Activated T-cell treated with anti-CD3 and anti-CD28 coated beads for 4 hours (primary cell): ENCODE data around the gene ZMYND15.
A peak's percentile ranks its signal among the peaks of the same experiment; 100 is the strongest.
"Not testable (repeated sequence)": the region's sequence is repeated elsewhere in the genome, so short reads cannot be mapped to it uniquely, and the experiment has no call there.

Experiments
- DNase-seq: peaks from one replicate; pipeline ENCODE4 v3.0.0-alpha.2; 2020

The ZMYND15 gene

GRCh38 chr17:4739122-4740024 lies at the start of gene ZMYND15, which contains the start of gene CXCL16:
TSS of gene ZMYND15 (plus strand) at chr17:4739833. CDS start at chr17:4740549, 716 bp downstream.
TSS of gene CXCL16 (minus strand) at chr17:4739928. CDS start at chr17:4739339, 589 bp downstream.
- DNase-seq: peak; percentile 46

- not testable (repeated sequence) for DNase-seq
Observed at GRCh38 chr17:4689872-4690271, 49.8 kb upstream of the ZMYND15 start.

GRCh38 chr17:4690745-4691144 lies 48.9 kb upstream of the ZMYND15 start:
- no peak for DNase-seq

- DNase-seq: no peak
Observed at GRCh38 chr17:4691686-4692085, 47.9 kb upstream of the ZMYND15 start.

GRCh38 chr17:4693416-4693815 lies 46.2 kb upstream of the ZMYND15 start:
- DNase-seq: no peak

GRCh38 chr17:4696437-4696805 lies 43.2 kb upstream of the ZMYND15 start:
- no peak for DNase-seq

- DNase-seq: not testable (repeated sequence)
Observed at GRCh38 chr17:4699401-4700056, 40.1 kb upstream of the ZMYND15 start.

- DNase-seq: no peak
Observed at GRCh38 chr17:4701116-4701515, 38.5 kb upstream of the ZMYND15 start.

- no peak for DNase-seq
Observed at GRCh38 chr17:4703330-4703691, 36.3 kb upstream of the ZMYND15 start.

- DNase-seq: not testable (repeated sequence)
Observed at GRCh38 chr17:4704574-4704907, 35.1 kb upstream of the ZMYND15 start.

GRCh38 chr17:4704991-4705390 lies 34.6 kb upstream of the ZMYND15 start:
- DNase-seq: no peak

- no peak for DNase-seq
Observed at GRCh38 chr17:4706121-4706520, 33.5 kb upstream of the ZMYND15 start.

GRCh38 chr17:4708436-4708835 lies 31.2 kb upstream of the ZMYND15 start:
- peak; percentile 24 for DNase-seq

- peak; percentile 95 for DNase-seq
Observed at GRCh38 chr17:4709794-4710692, 29.6 kb upstream of the ZMYND15 start, which contains the start of gene ARRB2. TSS of gene ARRB2 (plus strand) at chr17:4710632. CDS start at chr17:4710722, 90 bp downstream.

GRCh38 chr17:4710693-4711634 lies 28.7 kb upstream of the ZMYND15 start:
- peak; percentile 33 for DNase-seq

GRCh38 chr17:4711661-4712181 lies 27.9 kb upstream of the ZMYND15 start:
- no peak for DNase-seq

- DNase-seq: no peak
Observed at GRCh38 chr17:4712526-4712925, 27.1 kb upstream of the ZMYND15 start.

GRCh38 chr17:4714340-4715062 lies 25.1 kb upstream of the ZMYND15 start:
- DNase-seq: not testable (repeated sequence)

GRCh38 chr17:4715063-4715744 lies 24.4 kb upstream of the ZMYND15 start:
- DNase-seq: peak; percentile 24

- no peak for DNase-seq
Observed at GRCh38 chr17:4716081-4716480, 23.6 kb upstream of the ZMYND15 start.
